ENCODE results near the gene EYS. TPM values are rescaled to one million over a fixed set of nuclear protein-coding genes. Genes with fewer than 3 reads are reported as not detected.
"Not testable (repeated sequence)": the region's sequence is repeated elsewhere in the genome, so short reads cannot be mapped to it uniquely, and the experiment has no call there.

Gene EYS
- total RNA-seq, 2 donors from 2014 or later: not detected

DNA sequence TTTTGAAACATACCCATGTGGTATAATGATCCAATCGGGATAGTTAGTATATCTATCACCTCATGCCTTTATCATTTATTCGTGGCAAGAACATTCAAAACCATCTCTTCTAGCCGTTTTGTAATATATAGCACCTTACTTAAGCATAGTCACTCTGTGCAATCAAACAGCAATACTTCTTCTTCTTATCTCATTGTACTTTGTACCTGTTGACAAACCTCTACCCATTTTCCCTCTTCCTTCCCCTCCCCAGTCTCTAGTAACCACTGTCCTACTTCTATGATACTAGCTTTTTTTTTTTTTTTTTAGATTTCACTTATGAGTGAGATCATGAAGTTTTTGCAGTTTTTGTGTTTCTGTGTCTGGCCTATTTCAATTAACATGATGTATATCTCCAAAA lies 296.7 kb downstream of the EYS start:
- Histone ChIP-seq H3K27ac (no peak overlapping the region), H3K4me1 (ENCODE audit: control insufficient read depth in 1 of 2, low read depth in 2 of 2) (no peaks in the 10 kb centered on the region), H3K36me3 (no peaks in the 10 kb centered on the region), H3K4me3 (no peak overlapping the region), H3K27me3 (replicated peaks; ENCODE audit: insufficient read depth) (no peaks in the 10 kb centered on the region), H3K9me3 (no peaks in the 10 kb centered on the region)
- TF ChIP-seq, protein P1, sequence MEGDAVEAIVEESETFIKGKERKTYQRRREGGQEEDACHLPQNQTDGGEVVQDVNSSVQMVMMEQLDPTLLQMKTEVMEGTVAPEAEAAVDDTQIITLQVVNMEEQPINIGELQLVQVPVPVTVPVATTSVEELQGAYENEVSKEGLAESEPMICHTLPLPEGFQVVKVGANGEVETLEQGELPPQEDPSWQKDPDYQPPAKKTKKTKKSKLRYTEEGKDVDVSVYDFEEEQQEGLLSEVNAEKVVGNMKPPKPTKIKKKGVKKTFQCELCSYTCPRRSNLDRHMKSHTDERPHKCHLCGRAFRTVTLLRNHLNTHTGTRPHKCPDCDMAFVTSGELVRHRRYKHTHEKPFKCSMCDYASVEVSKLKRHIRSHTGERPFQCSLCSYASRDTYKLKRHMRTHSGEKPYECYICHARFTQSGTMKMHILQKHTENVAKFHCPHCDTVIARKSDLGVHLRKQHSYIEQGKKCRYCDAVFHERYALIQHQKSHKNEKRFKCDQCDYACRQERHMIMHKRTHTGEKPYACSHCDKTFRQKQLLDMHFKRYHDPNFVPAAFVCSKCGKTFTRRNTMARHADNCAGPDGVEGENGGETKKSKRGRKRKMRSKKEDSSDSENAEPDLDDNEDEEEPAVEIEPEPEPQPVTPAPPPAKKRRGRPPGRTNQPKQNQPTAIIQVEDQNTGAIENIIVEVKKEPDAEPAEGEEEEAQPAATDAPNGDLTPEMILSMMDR (IDR thresholded peaks at IDR 0.05): no peak
- DNase-seq (ENCODE audit: low spot score) (no peak), ATAC-seq (ENCODE audit: insufficient number of reproducible peaks, low FRiP score, low read depth) (no peak)

DNA sequence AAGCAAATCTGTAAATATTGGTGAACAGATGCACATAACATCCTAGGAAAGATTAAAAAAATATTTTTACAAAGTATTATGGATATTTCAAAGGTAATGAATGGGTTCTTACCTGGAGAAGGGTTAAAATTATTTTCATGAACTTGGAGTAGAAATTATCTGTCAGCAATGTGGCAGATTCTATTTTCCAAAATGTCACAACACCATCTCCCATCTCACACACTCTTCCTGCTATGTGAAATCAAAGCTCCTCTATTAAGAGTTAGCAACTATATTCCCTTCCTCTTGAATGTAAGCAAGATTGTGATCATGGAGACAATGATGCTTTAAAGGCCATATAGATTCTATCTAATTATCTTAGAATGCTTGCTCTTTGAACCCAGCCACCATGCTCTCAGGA lies 304.5 kb downstream of the EYS start:
- Histone ChIP-seq H3K9me3 (no peaks in the 10 kb centered on the region), H3K4me3 (no peak overlapping the region), H3K4me1 (ENCODE audit: control insufficient read depth in 1 of 2, low read depth in 2 of 2) (no peaks in the 10 kb centered on the region), H3K27ac (no peak overlapping the region), H3K27me3 (replicated peaks; ENCODE audit: insufficient read depth) (no peaks in the 10 kb centered on the region), H3K36me3 (no peaks in the 10 kb centered on the region)
- TF ChIP-seq, protein P1 (IDR thresholded peaks at IDR 0.05): no peak
- DNase-seq (ENCODE audit: low spot score) (no peak), ATAC-seq (ENCODE audit: insufficient number of reproducible peaks, low FRiP score, low read depth) (no peak)

DNA sequence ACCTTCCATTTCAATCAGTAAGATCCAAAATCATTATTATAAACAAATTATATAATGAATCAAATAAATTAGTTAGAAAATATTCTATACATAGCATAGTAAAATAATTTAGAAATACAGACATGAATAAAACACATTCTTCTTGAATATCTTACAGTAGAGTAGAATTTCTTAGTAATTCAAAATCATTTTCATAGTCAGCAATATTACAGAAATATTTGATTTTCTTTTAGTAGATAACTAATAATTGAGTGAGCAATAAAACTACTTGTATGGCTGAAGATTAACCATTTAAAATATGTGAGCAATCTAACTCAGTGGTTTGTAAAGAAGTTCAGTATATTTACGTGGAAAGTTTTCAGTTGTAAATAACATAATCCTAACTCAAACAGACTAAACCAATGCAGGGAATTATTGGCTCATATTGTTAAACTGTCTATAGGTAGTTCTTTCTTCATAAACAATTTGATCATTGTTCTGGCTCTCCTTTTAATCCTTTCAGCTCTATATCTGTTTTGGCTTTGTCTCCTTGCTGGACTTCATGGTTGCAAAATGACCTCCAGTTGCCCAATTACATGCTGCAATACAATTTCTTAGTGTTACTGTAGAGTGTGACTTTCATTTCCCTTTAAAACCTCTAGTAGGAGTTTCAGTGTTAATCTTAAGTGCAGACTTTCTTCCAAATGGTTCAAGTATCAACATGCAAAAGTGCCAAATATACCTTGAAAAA lies 307.5 kb downstream of the EYS start:
- Histone ChIP-seq H3K27ac (no peak overlapping the region), H3K4me3 (no peak overlapping the region), H3K27me3 (replicated peaks; ENCODE audit: insufficient read depth) (no peaks in the 10 kb centered on the region), H3K9me3 (no peaks in the 10 kb centered on the region), H3K36me3 (no peaks in the 10 kb centered on the region), H3K4me1 (ENCODE audit: control insufficient read depth in 1 of 2, low read depth in 2 of 2) (no peaks in the 10 kb centered on the region)
- ATAC-seq (ENCODE audit: insufficient number of reproducible peaks, low FRiP score, low read depth) (no peak), DNase-seq (ENCODE audit: low spot score) (no peak)
- TF ChIP-seq, protein P1 (IDR thresholded peaks at IDR 0.05): no peak

GRCh38 chr6:65398851-65399250 lies 308.2 kb downstream of the EYS start:
- DNase-seq (ENCODE audit: low spot score): no peak
- Histone ChIP-seq H3K36me3 (no peaks in the 10 kb centered on the region), H3K4me3 (no peak overlapping the region), H3K27ac (no peak overlapping the region), H3K9me3 (no peaks in the 10 kb centered on the region), H3K27me3 (replicated peaks; ENCODE audit: insufficient read depth) (no peaks in the 10 kb centered on the region), H3K4me1 (ENCODE audit: control insufficient read depth in 1 of 2, low read depth in 2 of 2) (no peaks in the 10 kb centered on the region)
- no peak for ATAC-seq (ENCODE audit: insufficient number of reproducible peaks, low FRiP score, low read depth)
- TF ChIP-seq, protein P1 (IDR thresholded peaks at IDR 0.05): no peak

DNA sequence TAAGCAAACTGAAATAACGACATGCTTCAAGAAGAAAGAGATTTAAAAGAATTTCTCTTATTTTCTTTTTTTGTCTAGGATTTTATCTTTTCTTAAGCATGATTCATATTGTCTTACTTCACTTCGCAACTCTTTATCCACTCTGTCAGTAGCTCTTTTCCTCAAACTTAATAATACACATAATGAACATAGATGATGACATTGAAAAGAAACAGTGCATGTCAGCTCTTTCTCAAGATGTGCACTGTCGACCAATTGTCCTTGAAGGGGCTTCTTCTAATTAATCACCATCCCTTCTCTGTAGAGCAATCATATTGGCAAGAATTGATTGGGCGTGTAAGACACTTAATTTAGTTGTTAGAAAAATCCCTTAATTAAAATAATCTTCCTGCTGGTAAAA lies 356.5 kb downstream of the EYS start:
- no peak overlapping the region for H3K27ac ChIP-seq
- H3K9me3 ChIP-seq: no peaks in the 10 kb centered on the region
- no peaks in the 10 kb centered on the region for H3K27me3 ChIP-seq (replicated peaks; ENCODE audit: insufficient read depth)
- H3K4me1 ChIP-seq (ENCODE audit: control insufficient read depth in 1 of 2, low read depth in 2 of 2): no peaks in the 10 kb centered on the region
- H3K36me3 ChIP-seq: no peaks in the 10 kb centered on the region
- H3K4me3 ChIP-seq: no peak overlapping the region
- DNase-seq (ENCODE audit: low spot score) (no peak), ATAC-seq (ENCODE audit: insufficient number of reproducible peaks, low FRiP score, low read depth) (no peak)
- TF ChIP-seq, protein P1 (IDR thresholded peaks at IDR 0.05): no peak

DNA sequence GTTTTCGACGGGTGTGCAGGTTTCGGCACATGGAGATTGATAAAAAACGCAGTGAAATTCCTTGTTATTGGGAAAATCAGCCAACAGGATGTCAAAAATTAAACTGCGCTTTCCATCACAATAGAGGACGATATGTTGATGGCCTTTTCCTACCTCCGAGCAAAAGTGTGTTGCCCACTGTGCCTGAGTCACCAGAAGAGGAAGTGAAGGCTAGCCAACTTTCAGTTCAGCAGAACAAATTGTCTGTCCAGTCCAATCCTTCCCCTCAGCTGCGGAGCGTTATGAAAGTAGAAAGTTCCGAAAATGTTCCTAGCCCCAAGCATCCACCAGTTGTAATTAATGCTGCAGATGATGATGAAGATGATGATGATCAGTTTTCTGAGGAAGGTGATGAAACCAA lies 404.4 kb downstream of the EYS start:
- DNase-seq (ENCODE audit: low spot score); H3K27ac ChIP-seq; H3K27me3 ChIP-seq (replicated peaks; ENCODE audit: insufficient read depth); H3K4me1 ChIP-seq (ENCODE audit: control insufficient read depth in 1 of 2, low read depth in 2 of 2); H3K4me3 ChIP-seq; H3K9me3 ChIP-seq; H3K36me3 ChIP-seq; ATAC-seq (ENCODE audit: insufficient number of reproducible peaks, low FRiP score, low read depth): not testable (repeated sequence)

Measured in thoracic aorta (tissue), 2 donors.